Upper lobe of right lung (tissue), 1 donor: Measurements from ENCODE around the gene SMC1B. TPM values are rescaled to one million over a fixed set of nuclear protein-coding genes. Genes with fewer than 3 reads are reported as not detected.
A peak's percentile ranks its signal among the peaks of the same experiment; 100 is the strongest.

Experiments used
- ATAC-seq: fragments of 200-7000 bp; cut with Tn5 transposase; one replicate; pipeline ENCODE4 v1.9.1; 2020; ENCODE audit warnings: mild to moderate bottlenecking, moderate library complexity
- DNase-seq: peaks from one replicate; pipeline ENCODE4 v3.0.0-alpha.2; 2020
- H3K27ac ChIP-seq: fragments of 200-600 bp; one replicate; pipeline ENCODE4 v1.8.0; 2022
- H3K27me3 ChIP-seq: fragments of 200-600 bp; one replicate; pipeline ENCODE4 v1.8.0; 2022; ENCODE audit warnings: mild to moderate bottlenecking
- H3K36me3 ChIP-seq: fragments of 200-600 bp; one replicate; pipeline ENCODE4 v1.8.0; 2022
- H3K4me1 ChIP-seq: fragments of 200-600 bp; one replicate; pipeline ENCODE4 v1.8.0; 2022
- H3K4me3 ChIP-seq: fragments of 200-600 bp; one replicate; pipeline ENCODE4 v1.8.0; 2022; ENCODE audit warnings: mild to moderate bottlenecking
- H3K9me3 ChIP-seq: fragments of 200-600 bp; one replicate; pipeline ENCODE4 v1.8.0; 2022
- CTCF ChIP-seq: fragments of 200-600 bp; IDR thresholded peaks from one replicate; pipeline ENCODE4 v1.8.0; 2022; ENCODE audit warnings: antibody characterized with exemption
- intact Hi-C: fragments of 100-400 bp; cut with DNase I; formaldehyde crosslinking; loops from one replicate; pipeline ENCODE4 v1.11.0; 2022
- total RNA-seq: library from RNA; stranded (reverse); fragmentation: NEBNext Ultra II Directional; extraction: Animal tissue kit (Norgen Biotek cat#: 25700); gene quantifications from one replicate; pipeline ENCODE4 v1.2.1, GENCODE V29; 2021
- donor health status: DM: no; HTN: yes; CAD: no; lungs with severe emphysema.

Gene SMC1B
- total RNA-seq, 1 donor from 2014 or later = not detected

GRCh38 chr22:45314786-45315185 lies 98.6 kb downstream of the SMC1B start:
- Histone ChIP-seq H3K27ac (no peak overlapping the region), H3K27me3 (no peaks in the 10 kb centered on the region)

GRCh38 chr22:45314054-45314721 lies 99.2 kb downstream of the SMC1B start:
- Histone ChIP-seq H3K4me1 (peaks cover 35% of the 10 kb centered on the region), H3K9me3 (no peaks in the 10 kb centered on the region), H3K27ac (no peak overlapping the region), H3K27me3 (no peaks in the 10 kb centered on the region), H3K4me3 (no peak overlapping the region), H3K36me3 (no peaks in the 10 kb centered on the region)
- DNase-seq = no peak
- intact Hi-C loops = no loop called here
- TF ChIP-seq CTCF = no peak
- no peak for ATAC-seq

More at GRCh38 chr22:45314786-45315185, 98.6 kb downstream of the SMC1B start:
- no peak for ATAC-seq
- no peaks in the 10 kb centered on the region for H3K36me3 ChIP-seq
- TF ChIP-seq CTCF = no peak
- no peaks in the 10 kb centered on the region for H3K9me3 ChIP-seq
- intact Hi-C loops = no loop called here
- H3K4me3 ChIP-seq = no peak overlapping the region
- DNase-seq = no peak
- peaks cover 38% of the 10 kb centered on the region for H3K4me1 ChIP-seq

GRCh38 chr22:45312856-45313255 lies 100.5 kb downstream of the SMC1B start:
- Histone ChIP-seq H3K36me3 (no peaks in the 10 kb centered on the region), H3K4me3 (no peak overlapping the region), H3K4me1 (peaks cover 25% of the 10 kb centered on the region), H3K9me3 (no peaks in the 10 kb centered on the region), H3K27ac (no peak overlapping the region), H3K27me3 (no peaks in the 10 kb centered on the region)
- no peak for TF ChIP-seq CTCF
- DNase-seq (no peak), ATAC-seq (no peak)
- intact Hi-C loops = no loop called here

GRCh38 chr22:45312415-45312814 lies 101.0 kb downstream of the SMC1B start:
- Histone ChIP-seq H3K4me1 (peaks cover 21% of the 10 kb centered on the region), H3K4me3 (no peak overlapping the region), H3K36me3 (no peaks in the 10 kb centered on the region), H3K9me3 (no peaks in the 10 kb centered on the region), H3K27me3 (no peaks in the 10 kb centered on the region), H3K27ac (no peak overlapping the region)
- ATAC-seq = no peak
- no peak for DNase-seq
- no peak for TF ChIP-seq CTCF
- intact Hi-C loops = no loop called here

GRCh38 chr22:45310977-45311531 lies 102.3 kb downstream of the SMC1B start:
- Histone ChIP-seq H3K4me3 (peak overlapping the region; percentile 97), H3K4me1 (peaks cover 17% of the 10 kb centered on the region), H3K36me3 (no peaks in the 10 kb centered on the region), H3K9me3 (no peaks in the 10 kb centered on the region), H3K27me3 (no peaks in the 10 kb centered on the region), H3K27ac (no peak overlapping the region)
- no peak for TF ChIP-seq CTCF
- ATAC-seq (no peak), DNase-seq (no peak)
- intact Hi-C loops = no loop called here
